NCI-H2107 (cell line): ENCODE data around the gene DOK5.

Source experiments
- DNase-seq: peaks from one replicate; lab custom pipeline; 2025; lab: John Stamatoyannopoulos, UW

DOK5 gene

DNA sequence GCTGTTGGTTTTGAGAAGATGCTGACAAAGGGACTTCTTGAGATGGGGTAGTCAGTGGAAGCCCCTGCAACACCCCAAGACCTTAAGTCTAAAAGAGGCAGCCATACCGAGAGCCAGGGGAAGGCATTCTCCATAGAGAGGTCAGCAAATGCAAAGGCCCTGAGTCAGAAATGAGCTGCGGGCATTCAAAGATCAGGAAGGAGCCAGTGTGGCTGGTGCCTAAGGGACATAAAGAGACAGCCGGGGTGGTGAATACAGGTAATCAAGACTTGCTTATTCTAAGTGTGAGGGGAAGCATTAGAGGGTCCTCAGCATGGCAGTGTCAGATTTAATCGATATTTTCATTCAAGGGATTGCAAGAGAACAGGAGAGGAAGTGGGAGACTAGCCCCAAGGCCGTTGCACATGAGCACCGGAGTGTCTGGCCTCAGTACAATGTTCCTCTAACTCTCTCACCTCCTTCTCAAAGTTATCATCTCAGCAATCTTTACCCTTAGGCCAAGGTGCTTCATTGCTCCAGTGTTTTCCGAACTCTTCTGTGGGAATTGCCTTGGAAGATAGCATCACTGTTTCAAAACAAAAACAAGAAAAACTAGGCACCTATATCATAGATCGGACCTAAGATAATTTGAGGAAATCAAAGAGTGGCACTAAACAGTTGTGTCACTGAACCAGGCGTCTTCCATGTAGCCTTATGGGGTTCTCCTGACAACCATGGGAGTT, 173.2 kb downstream of the DOK5 start:
- DNase-seq = no peak

- peak; percentile 30 for DNase-seq
These were observed 174.1 kb downstream of the DOK5 start for GRCh38 chr20:54649511-54649962.

GRCh38 chr20:54650052-54650719, 174.8 kb downstream of the DOK5 start:
- DNase-seq = no peak

- DNase-seq = no peak
These were observed 175.9 kb downstream of the DOK5 start for GRCh38 chr20:54651252-54651651.

DNA sequence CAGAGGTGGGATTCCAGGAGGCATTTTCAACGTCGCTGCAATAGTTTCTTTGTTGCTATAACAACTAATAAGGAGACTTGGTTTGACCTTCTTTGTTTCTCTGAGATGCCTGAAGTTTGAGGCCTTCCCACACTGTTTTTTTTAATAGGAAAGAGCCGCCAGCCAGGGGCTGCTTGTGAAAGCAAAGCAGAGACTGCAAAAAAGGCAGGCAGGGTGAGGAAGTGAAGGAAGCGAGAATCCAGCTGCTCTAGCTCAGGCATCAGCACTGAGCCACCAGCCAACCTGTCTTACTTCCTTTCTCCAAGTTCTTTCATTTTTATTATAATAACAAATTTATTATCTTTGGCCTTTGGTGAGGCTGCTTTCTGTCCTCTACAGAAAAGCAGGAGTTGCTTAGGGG, 179.1 kb downstream of the DOK5 start:
- no peak for DNase-seq

DNA sequence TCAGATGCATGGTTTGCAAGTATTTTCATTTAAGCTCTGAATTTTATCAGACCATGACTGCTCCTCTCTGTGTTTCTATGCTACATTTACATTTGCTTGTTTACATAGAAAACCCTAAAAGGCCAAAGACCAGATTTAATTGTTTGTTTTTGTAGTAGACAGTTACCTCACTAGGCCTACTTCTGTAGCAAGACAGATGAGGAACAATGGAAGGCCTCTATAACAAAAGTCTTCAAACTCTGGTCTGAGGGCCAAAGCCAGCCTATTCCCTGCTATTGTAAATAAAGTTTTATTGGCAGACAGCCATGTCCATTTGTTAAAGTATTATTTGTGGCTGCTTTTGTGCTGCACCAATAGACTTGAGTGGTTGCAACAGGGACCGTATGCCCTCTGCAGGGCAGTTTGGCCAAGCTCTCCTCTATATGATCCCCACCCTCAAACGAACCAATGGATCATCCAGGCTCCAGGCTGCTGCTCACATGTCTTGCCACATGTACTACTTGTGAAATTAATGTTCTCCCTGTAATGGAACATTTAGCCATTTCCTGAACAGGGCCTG, 182.0 kb downstream of the DOK5 start:
- no peak for DNase-seq

GRCh38 chr20:54658525-54658924, 183.1 kb downstream of the DOK5 start:
- DNase-seq = no peak

DNA sequence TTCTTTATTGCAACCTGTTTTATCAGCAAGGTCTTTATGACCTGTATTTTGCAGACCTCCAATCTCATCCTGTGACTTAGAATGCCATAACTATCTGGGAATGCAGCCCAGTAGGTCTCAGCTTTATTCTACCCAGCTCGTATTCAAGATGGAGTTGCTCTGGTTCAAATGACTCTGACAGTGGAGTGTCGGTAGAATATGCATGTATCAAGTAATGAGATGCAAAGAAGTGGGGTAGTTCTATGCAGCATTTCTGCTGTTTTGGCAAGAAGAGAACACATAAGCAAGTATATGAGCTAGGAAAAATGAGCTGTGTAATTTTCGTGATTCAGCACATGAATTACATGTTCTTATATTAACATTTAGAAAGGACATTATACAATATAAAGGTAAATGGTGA, 185.9 kb downstream of the DOK5 start:
- no peak for DNase-seq

- DNase-seq = no peak
These were observed 186.6 kb downstream of the DOK5 start for GRCh38 chr20:54661880-54662465.

- DNase-seq = no peak
These were observed 190.4 kb downstream of the DOK5 start for GRCh38 chr20:54665812-54666211.

GRCh38 chr20:54668271-54669039, 193.1 kb downstream of the DOK5 start:
- DNase-seq = no peak

DNA sequence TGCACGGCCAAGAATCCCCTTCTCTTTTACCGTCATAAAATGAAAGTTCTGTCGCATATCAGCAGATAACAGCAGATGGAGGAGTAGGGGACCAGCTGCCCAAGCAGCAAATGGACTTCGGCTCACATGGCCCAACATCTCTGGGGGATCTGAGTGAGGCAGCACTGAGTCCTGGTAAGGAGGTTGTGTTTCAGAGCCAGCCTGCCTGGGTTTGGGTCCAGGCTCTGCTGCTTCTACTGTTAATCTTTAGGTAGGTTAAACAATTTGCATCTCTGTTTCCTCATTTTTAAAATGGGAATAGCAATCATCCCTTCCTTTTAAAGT, 193.6 kb downstream of the DOK5 start:
- DNase-seq = no peak

GRCh38 chr20:54678253-54678652, 202.9 kb downstream of the DOK5 start:
- no peak for DNase-seq

GRCh38 chr20:54680439-54680838, 205.0 kb downstream of the DOK5 start:
- no peak for DNase-seq

- no peak for DNase-seq
These were observed 205.7 kb downstream of the DOK5 start for GRCh38 chr20:54680872-54681619.

DNA sequence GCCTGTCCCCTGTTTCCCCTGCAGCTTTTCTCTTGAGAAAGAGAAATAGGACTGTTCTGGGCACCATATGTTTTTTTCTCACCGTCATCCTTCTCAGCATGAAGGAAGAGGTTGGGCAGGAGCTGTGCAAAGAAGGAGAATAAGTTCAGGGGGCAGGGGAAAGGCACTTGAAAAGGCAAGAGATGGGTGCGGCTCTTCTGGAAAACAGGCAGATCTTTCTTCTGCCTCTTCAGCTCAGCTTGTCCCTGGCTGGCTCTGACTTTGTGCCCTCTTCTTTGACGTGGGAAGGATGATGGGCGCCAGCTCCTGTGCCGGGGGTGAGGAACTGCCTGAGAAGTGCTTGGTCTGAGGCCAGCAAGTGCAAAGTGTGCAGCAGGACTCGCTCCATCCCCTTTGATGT, 206.5 kb downstream of the DOK5 start:
- no peak for DNase-seq

GRCh38 chr20:54688476-54688875, 213.1 kb downstream of the DOK5 start:
- no peak for DNase-seq

DNA sequence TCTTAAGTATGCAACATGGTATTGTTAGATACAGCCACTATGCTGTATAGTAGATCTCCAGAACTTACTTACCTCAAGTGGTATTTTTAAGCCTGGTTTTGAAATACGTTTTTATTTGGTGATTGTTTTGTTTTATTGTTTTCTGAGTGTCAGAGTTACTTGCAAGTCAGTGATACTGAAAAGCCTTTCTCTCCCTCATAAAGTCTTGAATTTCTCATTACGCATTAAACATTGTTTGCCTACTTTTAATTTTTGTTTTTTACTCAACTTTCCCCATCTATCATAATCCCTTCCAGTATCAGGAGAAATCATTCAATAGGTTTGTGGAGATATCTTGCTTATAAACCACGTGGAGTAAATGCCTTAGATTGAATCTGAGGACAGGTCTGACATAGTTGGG, 214.9 kb downstream of the DOK5 start:
- no peak for DNase-seq

- no peak for DNase-seq
These were observed 215.9 kb downstream of the DOK5 start for GRCh38 chr20:54691327-54691726.

DNA sequence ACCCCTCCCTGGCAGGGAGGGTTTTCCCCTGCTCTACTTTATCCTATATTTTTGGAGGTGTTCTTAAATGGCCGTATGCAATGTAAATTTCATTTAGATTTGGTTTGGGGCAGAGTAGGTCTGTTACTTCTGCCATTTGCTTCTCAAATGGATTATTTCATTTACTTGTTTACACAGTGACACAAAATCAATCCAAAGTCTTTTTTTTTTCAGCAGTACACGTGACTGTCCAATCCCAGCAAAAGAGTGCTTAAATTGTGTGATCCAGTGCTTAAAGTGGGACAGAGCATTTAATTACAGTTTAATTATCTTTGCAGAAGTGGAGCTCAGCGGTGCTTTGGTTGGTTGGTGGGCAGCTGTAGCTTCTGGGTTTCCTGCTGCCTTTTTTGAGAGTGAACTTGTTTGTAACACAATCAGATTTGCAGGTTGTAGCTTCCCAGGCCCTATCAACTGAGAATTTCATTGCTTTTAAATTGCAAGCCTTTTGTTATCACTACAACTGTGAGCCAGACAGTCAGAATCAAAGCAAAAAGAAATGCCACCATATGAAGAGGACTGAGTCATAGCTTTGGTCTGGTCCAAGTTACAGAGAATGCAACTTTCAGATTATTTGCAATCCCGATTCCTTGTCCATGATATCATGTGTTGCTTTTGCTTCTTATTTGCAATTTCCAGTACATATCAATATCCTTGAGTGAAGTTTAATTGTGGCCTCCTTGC, 216.9 kb downstream of the DOK5 start:
- no peak for DNase-seq

DNA sequence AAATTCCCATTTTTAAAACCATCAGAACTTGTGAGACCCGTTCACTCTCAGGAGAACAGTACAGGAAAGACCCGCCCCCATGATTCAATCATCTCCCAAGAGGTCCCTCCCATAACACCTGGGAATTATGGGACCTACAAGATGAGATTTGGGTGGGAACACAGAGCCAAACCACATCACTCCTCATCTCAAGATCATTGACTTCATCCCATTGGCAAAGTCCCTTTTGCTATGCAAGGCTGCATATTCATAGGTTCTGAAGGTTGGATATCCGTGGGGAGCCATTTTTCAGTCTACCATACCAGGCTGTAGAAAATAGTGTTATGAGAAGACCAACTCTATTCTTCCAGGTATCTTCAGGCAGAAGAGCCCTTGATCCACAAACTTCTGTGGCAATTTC, 219.1 kb downstream of the DOK5 start:
- DNase-seq = no peak
